Esophagus (tissue), 2 donors: ENCODE measurements around the gene KRT36. TPM values are rescaled to one million over a fixed set of nuclear protein-coding genes. Genes with fewer than 3 reads are reported as not detected.

ENCODE experiments used
- H3K27ac ChIP-seq, 2 donors: one replicate each; pipeline ENCODE4 v1.5.1; 2013; ENCODE audit warnings: low read depth in 2 of 2, mild to moderate bottlenecking in 2 of 2, inconsistent platforms in 1 of 2, low read length in 1 of 2, moderate library complexity in 1 of 2
- H3K27me3 ChIP-seq, 2 donors: one replicate each; pipeline ENCODE4 v1.6.1; 2013; ENCODE audit warnings: low read length in 2 of 2, control low read depth in 1 of 2, mild to moderate bottlenecking in 1 of 2; ENCODE audit not compliant: insufficient read depth in 2 of 2, control insufficient read depth in 1 of 2
- H3K36me3 ChIP-seq, 2 donors: one replicate each; pipeline ENCODE4 v1.6.1; 2013; ENCODE audit warnings: low read length in 1 of 2; ENCODE audit not compliant: control insufficient read depth in 2 of 2, insufficient read depth in 2 of 2
- H3K4me1 ChIP-seq, 2 donors: one replicate each; pipeline ENCODE4 v1.6.1; 2013; ENCODE audit warnings: low read length in 1 of 2; ENCODE audit not compliant: control insufficient read depth in 2 of 2, insufficient read depth in 2 of 2
- H3K4me3 ChIP-seq, 2 donors: one replicate each; pipeline ENCODE4 v1.5.1; 2013; ENCODE audit warnings: low read length in 2 of 2, mild to moderate bottlenecking in 2 of 2, low read depth in 1 of 2, moderate library complexity in 1 of 2
- H3K9me3 ChIP-seq, 2 donors: one replicate each; pipeline ENCODE4 v1.6.1; 2013; ENCODE audit warnings: mild to moderate bottlenecking in 2 of 2, low read depth in 1 of 2, low read length in 1 of 2, moderate library complexity in 1 of 2; ENCODE audit not compliant: control insufficient read depth in 2 of 2, insufficient read depth in 1 of 2
- WGBS, 2 donors: extraction: QIAGEN DNeasy Blood & Tissue Kit; methylation state at CpG; one replicate each; pipeline ENCODE4 v1.1.7; 2013; 5-methylcytosine and 5-hydroxymethylcytosine counted together
- polyA plus RNA-seq, 2 donors: library from polyadenylated mRNA; stranded (reverse); fragments of 200-250 nt; gene quantifications; one replicate each; pipeline ENCODE4 v1.2.3, GENCODE V29; 2013
- donor health status: healthy with polysubstance abuse.
- donor health status: Bipolar disorder and iron deficiency.

KRT36 gene
- polyA plus RNA-seq, 2 donors, result 0.07 to 0.10 TPM

- H3K9me3 ChIP-seq, result no peaks in the 10 kb centered on the region
- H3K27ac ChIP-seq, result peak overlapping the region in 1 of 2 donors; percentile 50
- peaks cover 10 to 24% of the 10 kb centered on the region in 2 donors for H3K4me1 ChIP-seq
- no peaks in the 10 kb centered on the region for H3K36me3 ChIP-seq
- no peak overlapping the region for H3K4me3 ChIP-seq
- H3K27me3 ChIP-seq, result no peaks in the 10 kb centered on the region
- WGBS, 2 donors, result 85% methylated on average over 11 of the region's 11 CpGs
These were observed 25.5 kb downstream of the KRT36 start for GRCh38 chr17:41464173-41464572.

DNA sequence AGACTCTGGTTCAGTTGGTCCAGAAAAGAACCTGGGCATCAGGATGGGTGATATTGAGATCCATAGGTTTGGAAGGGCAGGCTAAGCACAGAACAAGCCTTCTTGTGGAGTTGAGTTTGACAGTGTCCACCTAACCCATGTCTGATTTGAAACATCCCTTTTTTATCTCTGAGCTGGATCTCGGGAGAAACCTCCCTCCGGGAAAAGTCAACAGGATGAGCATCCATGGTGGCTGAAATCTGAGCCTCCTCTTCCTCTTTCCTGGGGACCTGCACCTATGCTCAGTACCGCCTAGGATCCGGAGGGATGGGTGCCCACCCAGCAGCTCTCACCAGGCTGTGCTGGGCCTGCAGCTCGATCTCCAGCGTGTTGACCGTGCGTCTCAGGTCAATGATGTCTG lies 26.0 kb downstream of the KRT36 start:
- H3K4me3 ChIP-seq, result no peak overlapping the region
- H3K9me3 ChIP-seq, result no peaks in the 10 kb centered on the region
- WGBS, 2 donors, result 90 to 92% methylated on average over 8 of the region's 8 CpGs
- no peaks in the 10 kb centered on the region for H3K36me3 ChIP-seq
- H3K4me1 ChIP-seq, result peaks cover 10 to 24% of the 10 kb centered on the region in 2 donors
- no peaks in the 10 kb centered on the region for H3K27me3 ChIP-seq
- no peak overlapping the region for H3K27ac ChIP-seq

DNA sequence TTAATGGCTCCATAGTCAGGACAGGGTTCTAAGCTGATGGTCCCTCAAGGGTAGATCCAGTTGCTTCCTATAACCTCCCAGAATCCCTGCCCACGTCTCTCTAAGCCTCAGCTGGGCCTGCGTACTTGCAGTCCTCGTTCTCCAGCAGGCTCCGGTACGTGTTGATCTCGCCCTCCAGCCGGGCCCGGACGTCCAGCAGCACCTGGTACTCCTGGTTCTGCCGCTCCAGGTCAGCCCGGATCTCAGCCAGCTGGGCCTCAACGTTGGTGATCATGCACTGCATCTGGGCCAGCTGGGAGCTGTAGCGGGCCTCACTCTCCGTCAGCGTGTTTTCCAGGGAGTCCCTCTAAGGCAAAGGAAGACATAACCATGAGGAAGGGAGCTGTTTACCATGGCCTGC lies 27.0 kb downstream of the KRT36 start:
- WGBS, 2 donors, result 63 to 66% methylated on average over 15 of the region's 15 CpGs
- no peaks in the 10 kb centered on the region for H3K36me3 ChIP-seq
- no peaks in the 10 kb centered on the region for H3K9me3 ChIP-seq
- peaks cover 10 to 24% of the 10 kb centered on the region in 2 donors for H3K4me1 ChIP-seq
- no peak overlapping the region for H3K27ac ChIP-seq
- H3K27me3 ChIP-seq, result no peaks in the 10 kb centered on the region
- H3K4me3 ChIP-seq, result no peak overlapping the region

GRCh38 chr17:41457676-41458075 lies 32.0 kb downstream of the KRT36 start:
- H3K4me3 ChIP-seq, result no peak overlapping the region
- 40 to 56% methylated on average over 4 of the region's 4 CpGs for WGBS, 2 donors
- H3K27me3 ChIP-seq, result no peaks in the 10 kb centered on the region
- peak overlapping the region in 1 of 2 donors; percentile 1 for H3K27ac ChIP-seq
- H3K9me3 ChIP-seq, result no peaks in the 10 kb centered on the region
- H3K36me3 ChIP-seq, result no peaks in the 10 kb centered on the region
- H3K4me1 ChIP-seq, result peaks cover 0 to 7% of the 10 kb centered on the region in 2 donors

DNA sequence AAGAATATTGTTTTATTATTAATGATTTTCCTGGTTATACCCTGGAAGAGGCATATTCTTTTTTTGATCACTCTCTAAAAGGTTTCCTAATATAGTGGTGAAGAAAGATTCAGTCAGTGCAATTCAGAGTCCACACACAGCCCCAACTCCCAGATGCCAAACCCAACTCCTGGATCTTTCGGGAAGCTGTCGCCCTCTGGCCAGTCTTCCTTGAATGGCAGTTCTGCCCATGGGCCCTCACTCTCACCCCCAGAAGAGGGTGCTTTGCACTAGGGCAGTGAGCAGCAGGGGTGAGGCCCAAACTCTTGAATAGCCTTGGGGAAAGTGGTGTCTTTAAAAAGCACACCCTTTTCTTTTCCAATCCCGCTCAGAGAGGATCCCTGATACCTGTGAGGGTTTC lies 33.5 kb downstream of the KRT36 start:
- WGBS, 2 donors, result 58% methylated on average over 3 of the region's 3 CpGs
- peaks cover 0 to 7% of the 10 kb centered on the region in 2 donors for H3K4me1 ChIP-seq

GRCh38 chr17:41455236-41455635 lies 34.5 kb downstream of the KRT36 start:
- Histone ChIP-seq H3K27me3 (no peaks in the 10 kb centered on the region), H3K4me1 (peaks cover 0 to 7% of the 10 kb centered on the region in 2 donors), H3K36me3 (no peaks in the 10 kb centered on the region), H3K9me3 (no peaks in the 10 kb centered on the region), H3K4me3 (no peak overlapping the region), H3K27ac (no peak overlapping the region)
- 81 to 86% methylated on average over 1 of the region's 1 CpG for WGBS, 2 donors

More for the DNA sequence above, 33.5 kb downstream of the KRT36 start:
- no peaks in the 10 kb centered on the region for H3K27me3 ChIP-seq
- H3K36me3 ChIP-seq, result no peaks in the 10 kb centered on the region
- no peaks in the 10 kb centered on the region for H3K9me3 ChIP-seq
- peak overlapping the region in 1 of 2 donors; percentile 37 for H3K27ac ChIP-seq
- H3K4me3 ChIP-seq, result no peak overlapping the region

DNA sequence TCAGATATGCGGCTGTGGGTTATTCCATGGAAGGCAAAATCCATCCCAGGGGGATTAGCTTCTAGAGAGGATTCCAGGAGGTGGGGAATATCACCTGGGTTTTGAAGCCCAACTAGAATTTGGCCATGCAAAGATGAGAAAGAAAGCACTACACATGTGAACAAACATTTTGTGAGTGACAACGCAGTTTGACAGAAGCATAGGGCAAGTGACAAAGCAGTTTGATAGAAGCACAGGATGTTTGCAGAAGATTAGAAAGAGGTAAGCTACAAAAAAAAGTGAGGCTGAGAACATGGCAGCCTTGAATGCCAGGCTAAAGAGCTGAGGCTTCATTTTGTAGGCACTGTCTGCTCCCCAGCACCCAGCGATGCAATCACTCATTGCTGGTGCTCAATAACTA lies 36.6 kb downstream of the KRT36 start:
- Histone ChIP-seq H3K27me3 (no peaks in the 10 kb centered on the region), H3K4me3 (no peak overlapping the region), H3K4me1 (peaks cover 0 to 2% of the 10 kb centered on the region in 2 donors), H3K9me3 (no peaks in the 10 kb centered on the region), H3K36me3 (no peaks in the 10 kb centered on the region), H3K27ac (no peak overlapping the region)
- WGBS, 2 donors, result 85 to 94% methylated on average over 3 of the region's 3 CpGs

DNA sequence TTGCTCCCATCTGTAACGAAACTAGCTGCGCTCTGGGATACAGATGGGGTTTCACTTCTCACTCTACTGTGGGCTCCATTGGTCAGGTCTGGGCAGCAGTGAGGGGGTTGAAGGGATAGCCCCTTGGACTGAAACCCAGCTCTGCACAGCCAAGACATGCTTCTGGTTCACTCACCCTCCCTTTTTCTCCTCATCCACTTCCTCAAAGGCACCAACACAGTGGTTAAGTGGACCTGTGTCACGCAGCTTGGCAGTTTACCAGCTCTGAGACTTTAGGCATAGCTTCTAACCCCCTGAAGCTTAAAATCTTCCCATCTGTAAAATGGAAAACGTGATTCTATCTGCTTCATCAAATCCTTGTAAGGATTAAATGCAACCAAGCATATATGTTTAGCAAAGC lies 37.4 kb downstream of the KRT36 start:
- H3K27ac ChIP-seq, result no peak overlapping the region
- H3K27me3 ChIP-seq, result no peaks in the 10 kb centered on the region
- H3K4me3 ChIP-seq, result no peak overlapping the region
- WGBS, 2 donors, result 52 to 59% methylated on average over 4 of the region's 4 CpGs
- H3K36me3 ChIP-seq, result no peaks in the 10 kb centered on the region
- H3K9me3 ChIP-seq, result no peaks in the 10 kb centered on the region
- H3K4me1 ChIP-seq, result peaks cover 0 to 2% of the 10 kb centered on the region in 2 donors

DNA sequence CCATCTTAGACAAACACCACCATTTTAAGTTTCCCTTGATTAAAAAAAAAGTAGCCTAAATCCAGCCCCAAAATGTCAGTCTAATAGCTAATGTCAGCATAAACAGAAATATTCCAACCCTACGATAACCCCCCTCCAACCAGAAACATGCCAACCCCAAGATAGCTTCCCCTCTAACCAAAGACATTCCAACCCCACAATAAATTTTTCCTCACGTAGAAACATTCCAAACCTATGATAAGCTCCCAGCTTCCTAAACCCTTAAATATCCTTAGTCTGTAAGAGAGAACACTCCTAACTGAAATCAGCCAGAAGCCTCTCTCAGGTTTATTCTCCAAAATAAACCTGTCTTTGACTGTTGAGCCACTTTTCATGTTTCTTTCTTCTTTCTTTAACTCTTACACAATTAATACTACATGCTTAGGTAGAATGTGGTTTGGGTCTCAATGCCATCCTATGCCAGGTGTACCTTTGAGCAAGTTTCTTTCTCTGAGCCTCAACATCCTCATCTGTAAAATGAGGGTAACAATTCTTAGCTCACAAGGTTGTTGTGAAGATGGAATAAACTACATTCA lies 38.5 kb downstream of the KRT36 start:
- Histone ChIP-seq H3K27me3 (no peaks in the 10 kb centered on the region), H3K36me3 (no peaks in the 10 kb centered on the region)
- WGBS, 2 donors, result 77 to 87% methylated on average over 2 of the region's 2 CpGs

DNA sequence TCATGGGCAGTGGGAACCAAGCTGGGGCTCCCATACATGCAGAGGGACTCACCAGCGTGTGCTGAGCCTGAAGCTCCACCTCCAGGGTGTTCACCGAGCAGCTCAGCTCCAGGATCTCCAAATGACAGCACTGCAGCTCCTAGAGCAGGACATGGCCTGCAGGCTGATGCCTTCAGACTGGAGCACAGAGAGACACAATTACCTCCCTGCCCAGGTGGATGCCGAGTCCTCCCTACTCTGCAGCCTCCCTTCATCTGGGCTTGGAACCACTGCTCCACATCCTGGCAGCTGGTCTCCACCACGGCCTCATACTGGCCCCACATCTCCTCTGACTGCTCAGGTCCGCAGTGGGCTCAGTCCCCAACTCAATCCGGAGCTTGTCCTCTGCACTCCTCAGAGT lies 40.7 kb downstream of the KRT36 start:
- no peaks in the 10 kb centered on the region for H3K4me1 ChIP-seq
- no peaks in the 10 kb centered on the region for H3K36me3 ChIP-seq
- H3K4me3 ChIP-seq, result no peak overlapping the region
- no peaks in the 10 kb centered on the region for H3K27me3 ChIP-seq
- no peaks in the 10 kb centered on the region for H3K9me3 ChIP-seq
- WGBS, 2 donors, result 83 to 87% methylated on average over 6 of the region's 6 CpGs
- no peak overlapping the region for H3K27ac ChIP-seq

More for the DNA sequence above, 38.5 kb downstream of the KRT36 start:
- Histone ChIP-seq H3K27ac (no peak overlapping the region), H3K4me1 (peaks cover 0 to under 1% of the 10 kb centered on the region in 2 donors), H3K4me3 (no peak overlapping the region), H3K9me3 (no peaks in the 10 kb centered on the region)
